ENCODE results near the gene EPO. TPM values are rescaled to one million over a fixed set of nuclear protein-coding genes. Genes with fewer than 3 reads are reported as not detected.

Gene EPO
- total and polyA plus RNA-seq, 2 experiments from 2014 or later = not detected

- Histone ChIP-seq H3F3A (ENCODE audit: insufficient read depth) (no peaks in the 10 kb centered on the region), H4K20me1 (ENCODE audit: insufficient read depth) (no peaks in the 10 kb centered on the region), H3K79me2 (ENCODE audit: insufficient read depth) (peaks cover 9% of the 10 kb centered on the region), H3K4me2 (ENCODE audit: unreplicated experiment) (no peak overlapping the region), H3K36me3 (ENCODE audit: low read depth) (peaks cover 2% of the 10 kb centered on the region; the same call in 1 of the 2 replicates), H3K4me1 (ENCODE audit: insufficient read depth) (0 out of 2 replicates have a peak, but pooled peaks cover 4% of the 10 kb centered on the region), H3K4me3 (no peak overlapping the region), H2AFZ (no peak overlapping the region), H3K27me3 (replicated peaks; ENCODE audit: insufficient read depth) (no peaks in the 10 kb centered on the region), H3K27ac (no peak overlapping the region), H3K9me3 (ENCODE audit: low read depth) (no peaks in the 10 kb centered on the region), H3K9me2 (ENCODE audit: insufficient read depth) (no peaks in the 10 kb centered on the region), H3K9ac (no peak overlapping the region)
- 88 to 90% methylated on average over 28 of the region's 28 CpGs for WGBS, 2 experiments (ENCODE audit: low coverage in 1 of 2, low lambda C conversion rate in 2 of 2, missing lambda C conversion rate in 2 of 2)
- in situ Hi-C loops (cut with MboI) = no loop called here
- TF ChIP-seq EZH2 (IDR thresholded peaks at IDR 0.05; ENCODE audit: insufficient read depth, poor library complexity, severe bottlenecking) = no peak
- DNase-seq = no peak
These were observed 37.1 kb upstream of the EPO start for GRCh38 chr7:100682991-100683658.

- Histone ChIP-seq H3K27ac (no peak overlapping the region), H3K4me1 (ENCODE audit: insufficient read depth) (0 out of 2 replicates have a peak, but pooled peaks cover 8% of the 10 kb centered on the region), H3K79me2 (ENCODE audit: insufficient read depth) (peaks cover 12% of the 10 kb centered on the region), H2AFZ (no peak overlapping the region), H3K9me2 (ENCODE audit: insufficient read depth) (no peaks in the 10 kb centered on the region), H3K4me2 (ENCODE audit: unreplicated experiment) (no peak overlapping the region), H3K36me3 (ENCODE audit: low read depth) (no peaks in the 10 kb centered on the region; the same call in 1 of the 2 replicates), H3K9ac (no peak overlapping the region), H3K27me3 (replicated peaks; ENCODE audit: insufficient read depth) (no peaks in the 10 kb centered on the region), H3F3A (ENCODE audit: insufficient read depth) (no peaks in the 10 kb centered on the region), H3K4me3 (no peak overlapping the region), H3K9me3 (ENCODE audit: low read depth) (no peaks in the 10 kb centered on the region), H4K20me1 (ENCODE audit: insufficient read depth) (no peaks in the 10 kb centered on the region)
- DNase-seq = no peak
- WGBS, 2 experiments (ENCODE audit: low coverage in 1 of 2, low lambda C conversion rate in 2 of 2, missing lambda C conversion rate in 2 of 2) = 95 to 96% methylated on average over 29 to 37 of the region's 37 CpGs
- in situ Hi-C loops (cut with MboI) = no loop called here
- TF ChIP-seq EZH2 (IDR thresholded peaks at IDR 0.05; ENCODE audit: insufficient read depth, poor library complexity, severe bottlenecking) = no peak
- no peak for TF ChIP-seq EZH2phosphoT487 (IDR thresholded peaks at IDR 0.05; ENCODE audit: insufficient read depth, low read depth)
These were observed 36.4 kb upstream of the EPO start for GRCh38 chr7:100683659-100684533.

GRCh38 chr7:100684534-100685042 lies 35.7 kb upstream of the EPO start:
- Histone ChIP-seq H2AFZ (no peak overlapping the region), H3K36me3 (ENCODE audit: low read depth) (no peaks in the 10 kb centered on the region; the same call in 1 of the 2 replicates), H3K9me3 (ENCODE audit: low read depth) (no peaks in the 10 kb centered on the region), H3K4me3 (no peak overlapping the region), H3K79me2 (ENCODE audit: insufficient read depth) (peaks cover 19% of the 10 kb centered on the region), H3K4me1 (ENCODE audit: insufficient read depth) (0 out of 2 replicates have a peak, but pooled peaks cover 8% of the 10 kb centered on the region), H3F3A (ENCODE audit: insufficient read depth) (no peaks in the 10 kb centered on the region), H3K27ac (no peak overlapping the region), H3K9ac (no peak overlapping the region), H3K4me2 (ENCODE audit: unreplicated experiment) (no peak overlapping the region), H3K9me2 (ENCODE audit: insufficient read depth) (no peaks in the 10 kb centered on the region), H3K27me3 (replicated peaks; ENCODE audit: insufficient read depth) (no peaks in the 10 kb centered on the region), H4K20me1 (ENCODE audit: insufficient read depth) (no peaks in the 10 kb centered on the region; the same call in 1 of the 2 replicates)
- no peak for DNase-seq
- WGBS, 2 experiments (ENCODE audit: low coverage in 1 of 2, low lambda C conversion rate in 2 of 2, missing lambda C conversion rate in 2 of 2) = 93 to 94% methylated on average over 9 to 16 of the region's 16 CpGs
- TF ChIP-seq EZH2 (IDR thresholded peaks at IDR 0.05; ENCODE audit: insufficient read depth, poor library complexity, severe bottlenecking) (no peak), EZH2phosphoT487 (IDR thresholded peaks at IDR 0.05; ENCODE audit: insufficient read depth, low read depth) (no peak)
- in situ Hi-C loops (cut with MboI) = no loop called here

- WGBS, 2 experiments (ENCODE audit: low coverage in 1 of 2, low lambda C conversion rate in 2 of 2, missing lambda C conversion rate in 2 of 2) = 88 to 90% methylated on average over 18 of the region's 18 CpGs
- H3K27ac ChIP-seq = no peak overlapping the region
- no peak overlapping the region for H3K4me3 ChIP-seq
- no peak for DNase-seq
- H3K4me2 ChIP-seq (ENCODE audit: unreplicated experiment) = no peak overlapping the region
- H3K36me3 ChIP-seq (ENCODE audit: low read depth) = no peaks in the 10 kb centered on the region; the same call in 1 of the 2 replicates
- H3K9me3 ChIP-seq (ENCODE audit: low read depth) = no peaks in the 10 kb centered on the region
- no peaks in the 10 kb centered on the region for H3F3A ChIP-seq (ENCODE audit: insufficient read depth)
- TF ChIP-seq EZH2 (IDR thresholded peaks at IDR 0.05; ENCODE audit: insufficient read depth, poor library complexity, severe bottlenecking) = no peak
- TF ChIP-seq EZH2phosphoT487 (IDR thresholded peaks at IDR 0.05; ENCODE audit: insufficient read depth, low read depth) = no peak
- no peaks in the 10 kb centered on the region; the same call in 1 of the 2 replicates for H4K20me1 ChIP-seq (ENCODE audit: insufficient read depth)
- in situ Hi-C loops (cut with MboI) = no loop called here
- H3K79me2 ChIP-seq (ENCODE audit: insufficient read depth) = peaks cover 25% of the 10 kb centered on the region
- H3K9ac ChIP-seq = no peak overlapping the region
- H2AFZ ChIP-seq = no peak overlapping the region
- H3K27me3 ChIP-seq (replicated peaks; ENCODE audit: insufficient read depth) = no peaks in the 10 kb centered on the region
- H3K4me1 ChIP-seq (ENCODE audit: insufficient read depth) = 0 out of 2 replicates have a peak, but pooled peaks cover 8% of the 10 kb centered on the region
- no peaks in the 10 kb centered on the region for H3K9me2 ChIP-seq (ENCODE audit: insufficient read depth)
These were observed 35.1 kb upstream of the EPO start for GRCh38 chr7:100685049-100685605.

Data from GM23248 (cell line).